GM20000 (cell line): ENCODE data around the gene CNTRL.
"Not testable (repeated sequence)": the region's sequence is repeated elsewhere in the genome, so short reads cannot be mapped to it uniquely, and the experiment has no call there.

Experiments
- DNase-seq: peaks from one replicate; pipeline ENCODE4 v3.0.0; 2012; ENCODE audit warnings: low spot score
- CTCF ChIP-seq: IDR thresholded peaks from 2 replicates; pipeline ENCODE4 v1.5.1; 2012; ENCODE audit warnings: mild to moderate bottlenecking, control low read depth; ENCODE audit errors: extremely low read depth, missing control alignments

Gene CNTRL

GRCh38 chr9:121122246-121123032 lies 47.7 kb downstream of the CNTRL start:
- TF ChIP-seq CTCF: no peak
- DNase-seq: no peak

- TF ChIP-seq CTCF: no peak
- no peak for DNase-seq
Measured at GRCh38 chr9:121123816-121124535, 49.2 kb downstream of the CNTRL start.

- no peak for TF ChIP-seq CTCF
- no peak for DNase-seq
Measured at GRCh38 chr9:121125590-121125989, 50.8 kb downstream of the CNTRL start.

- DNase-seq: not testable (repeated sequence)
Measured at GRCh38 chr9:121129384-121129783, 54.6 kb downstream of the CNTRL start.

- no peak for TF ChIP-seq CTCF
- no peak for DNase-seq
Measured at GRCh38 chr9:121133104-121133816, 58.5 kb downstream of the CNTRL start.

GRCh38 chr9:121135642-121136041 lies 60.9 kb downstream of the CNTRL start:
- no peak for TF ChIP-seq CTCF
- DNase-seq: no peak

GRCh38 chr9:121138561-121138960 lies 63.8 kb downstream of the CNTRL start:
- no peak for DNase-seq

More at GRCh38 chr9:121138561-121138960, 63.8 kb downstream of the CNTRL start:
- no peak for TF ChIP-seq CTCF
